ENCODE measurements around the gene ZFYVE21. TPM values are rescaled to one million over a fixed set of nuclear protein-coding genes. Genes with fewer than 3 reads are reported as not detected.

ZFYVE21 gene
- total RNA-seq, 1 donor from 2014 or later = 76.1 TPM

DNA sequence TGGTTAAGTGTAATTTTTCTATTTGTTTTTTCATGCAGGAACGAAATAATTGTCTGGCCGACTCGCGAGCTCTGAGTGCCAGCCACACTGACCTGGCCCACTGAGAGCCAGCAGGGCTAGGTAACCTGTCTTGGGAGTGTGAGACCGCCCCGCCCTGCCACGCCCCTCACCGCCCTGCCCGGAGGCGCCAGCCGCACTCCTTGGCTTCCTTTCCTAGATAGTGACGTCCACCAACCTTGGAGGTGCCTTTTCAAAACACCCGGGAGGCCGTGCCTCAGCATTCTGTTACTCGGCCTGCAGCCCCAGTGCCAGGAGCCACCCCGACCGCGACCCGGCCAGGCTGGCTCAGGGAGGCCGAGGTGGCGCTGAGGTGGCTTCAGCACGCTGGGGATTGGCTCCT is 22.1 kb upstream of the ZFYVE21 start:
- peak; percentile 44 for DNase-seq (ENCODE audit: low read depth)

DNA sequence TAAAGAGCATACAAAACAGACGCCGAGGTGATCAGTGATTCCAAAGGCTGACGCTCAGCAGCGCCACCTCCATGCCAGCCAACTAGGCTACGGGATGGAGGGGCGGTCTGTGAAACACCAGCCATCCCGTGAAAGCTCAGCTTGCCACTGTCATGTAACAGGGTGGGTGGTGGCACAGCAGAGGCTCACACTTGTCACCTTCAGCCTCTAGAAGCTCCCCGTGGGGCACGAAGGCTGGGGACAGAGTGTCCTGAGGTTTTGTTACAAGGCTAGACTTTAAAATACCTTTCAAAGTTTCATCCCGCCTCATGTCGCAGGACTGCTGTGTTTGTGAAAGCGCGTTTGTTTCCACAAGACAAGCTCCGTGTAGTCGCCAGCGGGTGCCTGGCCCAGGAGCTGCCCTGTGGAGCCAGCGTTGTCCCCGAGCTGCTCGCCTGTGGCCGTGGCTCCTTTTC is 21.0 kb upstream of the ZFYVE21 start:
- Histone ChIP-seq H3K36me3 (ENCODE audit: control insufficient read depth, insufficient read depth, low read length) (peaks cover 33% of the 10 kb centered on the region), H3K4me3 (ENCODE audit: low read depth, low read length) (no peak overlapping the region), H3K27me3 (ENCODE audit: control insufficient read depth, insufficient read depth, low read length) (no peaks in the 10 kb centered on the region)
- TF ChIP-seq, protein P1, sequence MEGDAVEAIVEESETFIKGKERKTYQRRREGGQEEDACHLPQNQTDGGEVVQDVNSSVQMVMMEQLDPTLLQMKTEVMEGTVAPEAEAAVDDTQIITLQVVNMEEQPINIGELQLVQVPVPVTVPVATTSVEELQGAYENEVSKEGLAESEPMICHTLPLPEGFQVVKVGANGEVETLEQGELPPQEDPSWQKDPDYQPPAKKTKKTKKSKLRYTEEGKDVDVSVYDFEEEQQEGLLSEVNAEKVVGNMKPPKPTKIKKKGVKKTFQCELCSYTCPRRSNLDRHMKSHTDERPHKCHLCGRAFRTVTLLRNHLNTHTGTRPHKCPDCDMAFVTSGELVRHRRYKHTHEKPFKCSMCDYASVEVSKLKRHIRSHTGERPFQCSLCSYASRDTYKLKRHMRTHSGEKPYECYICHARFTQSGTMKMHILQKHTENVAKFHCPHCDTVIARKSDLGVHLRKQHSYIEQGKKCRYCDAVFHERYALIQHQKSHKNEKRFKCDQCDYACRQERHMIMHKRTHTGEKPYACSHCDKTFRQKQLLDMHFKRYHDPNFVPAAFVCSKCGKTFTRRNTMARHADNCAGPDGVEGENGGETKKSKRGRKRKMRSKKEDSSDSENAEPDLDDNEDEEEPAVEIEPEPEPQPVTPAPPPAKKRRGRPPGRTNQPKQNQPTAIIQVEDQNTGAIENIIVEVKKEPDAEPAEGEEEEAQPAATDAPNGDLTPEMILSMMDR (IDR thresholded peaks at IDR 0.05; ENCODE audit: insufficient read depth, low read length, severe bottlenecking) = no peak
- DNase-seq (ENCODE audit: low read depth) (no peak), FAIRE-seq (no peak)

More for the DNA sequence above, 22.1 kb upstream of the ZFYVE21 start:
- peaks cover 27% of the 10 kb centered on the region for H3K36me3 ChIP-seq (ENCODE audit: control insufficient read depth, insufficient read depth, low read length)
- TF ChIP-seq, protein P1 (IDR thresholded peaks at IDR 0.05; ENCODE audit: insufficient read depth, low read length, severe bottlenecking) = no peak
- no peaks in the 10 kb centered on the region for H3K27me3 ChIP-seq (ENCODE audit: control insufficient read depth, insufficient read depth, low read length)
- no peak overlapping the region for H3K4me3 ChIP-seq (ENCODE audit: low read depth, low read length)
- FAIRE-seq = no peak

DNA sequence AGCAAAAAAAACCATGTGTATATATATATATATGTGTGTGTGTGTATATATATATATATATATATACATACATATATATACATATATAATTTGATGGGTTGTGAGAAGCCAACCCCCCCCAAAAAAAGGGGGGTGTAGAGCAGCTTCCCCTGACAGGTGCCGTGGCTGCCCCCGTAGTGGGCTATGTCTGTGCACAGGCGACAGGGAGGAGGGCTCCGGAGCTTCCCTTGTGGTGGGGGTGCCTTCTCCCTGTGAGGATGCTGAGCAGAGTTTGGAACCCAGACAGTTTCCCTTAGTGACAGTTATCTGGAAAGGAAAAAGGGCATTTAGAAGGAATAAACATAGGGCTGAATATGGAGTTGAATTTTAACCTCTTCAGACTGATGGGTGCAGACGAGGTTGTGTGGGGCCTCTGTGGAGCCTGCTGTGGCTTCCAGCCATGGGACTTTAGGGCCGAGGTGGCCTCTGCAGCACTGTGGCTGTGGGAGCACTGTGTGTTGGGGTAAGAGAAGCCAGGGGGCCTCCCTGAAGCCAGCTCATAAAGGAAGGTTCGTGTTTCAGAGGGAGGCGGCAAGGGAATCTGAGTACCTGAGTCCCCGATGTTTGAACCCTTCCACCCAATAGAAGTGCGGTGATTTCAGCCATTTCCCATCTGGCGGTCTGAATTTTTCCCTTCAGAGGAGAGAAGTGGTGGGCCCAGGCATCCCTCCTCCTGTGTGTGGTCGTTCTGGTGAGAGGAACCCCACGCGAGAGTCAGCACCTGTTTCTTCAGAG is 20.1 kb upstream of the ZFYVE21 start:
- TF ChIP-seq, protein P1 (IDR thresholded peaks at IDR 0.05; ENCODE audit: insufficient read depth, low read length, severe bottlenecking) = no peak
- no peak for FAIRE-seq
- DNase-seq (ENCODE audit: low read depth) = no peak
- Histone ChIP-seq H3K36me3 (ENCODE audit: control insufficient read depth, insufficient read depth, low read length) (peaks cover 40% of the 10 kb centered on the region), H3K27me3 (ENCODE audit: control insufficient read depth, insufficient read depth, low read length) (no peaks in the 10 kb centered on the region), H3K4me3 (ENCODE audit: low read depth, low read length) (no peak overlapping the region)

DNA sequence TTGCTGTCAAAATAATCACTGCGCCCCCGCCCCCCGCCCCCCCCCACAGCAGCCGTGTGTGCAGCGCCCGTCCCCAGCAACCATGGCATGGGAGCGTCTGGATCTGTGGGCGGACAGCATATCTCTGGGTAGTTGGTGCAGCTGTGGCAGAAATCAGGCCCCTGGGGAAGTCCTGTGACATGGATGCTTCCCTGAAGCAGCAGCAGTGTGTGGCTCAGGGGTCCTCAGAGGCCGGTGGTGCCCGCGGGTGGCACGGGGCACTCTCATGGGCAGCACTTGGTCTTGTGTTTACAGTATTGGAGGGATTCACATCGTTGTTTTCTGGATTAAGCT is 19.6 kb upstream of the ZFYVE21 start:
- DNase-seq (ENCODE audit: low read depth) = no peak
- H3K27me3 ChIP-seq (ENCODE audit: control insufficient read depth, insufficient read depth, low read length) = no peaks in the 10 kb centered on the region
- H3K4me3 ChIP-seq (ENCODE audit: low read depth, low read length) = no peak overlapping the region
- H3K36me3 ChIP-seq (ENCODE audit: control insufficient read depth, insufficient read depth, low read length) = peaks cover 42% of the 10 kb centered on the region
- TF ChIP-seq, protein P1 (IDR thresholded peaks at IDR 0.05; ENCODE audit: insufficient read depth, low read length, severe bottlenecking) = no peak
- FAIRE-seq = no peak

DNA sequence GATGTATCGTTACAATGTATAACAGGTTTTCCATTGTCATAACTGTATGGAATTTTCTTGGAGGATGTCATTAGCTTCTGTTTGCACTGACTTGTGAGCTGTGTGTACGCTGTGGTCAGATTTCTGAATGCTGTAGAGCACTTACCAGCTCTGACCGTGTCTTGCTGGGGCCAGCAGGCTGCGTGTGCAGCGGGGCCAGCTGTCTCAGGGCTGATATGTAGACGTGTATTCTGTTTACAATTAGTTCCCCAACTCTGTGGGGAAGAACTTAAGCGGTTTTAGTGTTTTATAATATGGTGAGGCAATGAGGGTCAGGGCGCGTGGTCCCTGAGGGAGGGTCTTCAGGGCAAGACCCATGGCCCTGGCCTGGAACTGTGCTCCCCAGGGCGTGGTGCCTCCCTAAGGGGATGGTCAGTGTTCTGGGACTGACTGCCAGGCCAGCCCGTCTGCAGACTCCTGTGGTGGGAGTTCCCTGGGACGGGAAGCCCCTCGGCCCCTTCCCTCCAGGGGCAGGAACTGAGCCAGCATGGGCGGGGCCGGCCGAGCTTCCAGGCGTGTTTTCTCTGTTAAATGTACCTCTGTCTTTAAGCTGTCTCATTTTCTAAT is 19.0 kb upstream of the ZFYVE21 start:
- no peaks in the 10 kb centered on the region for H3K27me3 ChIP-seq (ENCODE audit: control insufficient read depth, insufficient read depth, low read length)
- H3K36me3 ChIP-seq (ENCODE audit: control insufficient read depth, insufficient read depth, low read length) = peaks cover 42% of the 10 kb centered on the region
- no peak for DNase-seq (ENCODE audit: low read depth)
- FAIRE-seq = no peak
- no peak overlapping the region for H3K4me3 ChIP-seq (ENCODE audit: low read depth, low read length)
- TF ChIP-seq, protein P1 (IDR thresholded peaks at IDR 0.05; ENCODE audit: insufficient read depth, low read length, severe bottlenecking) = no peak
